Measurements from ENCODE around the gene TACR1. TPM values are rescaled to one million over a fixed set of nuclear protein-coding genes. Genes with fewer than 3 reads are reported as not detected.

The TACR1 gene
- total and polyA plus RNA-seq, 2 of the 4 experiments (the other 2 are of a cell fraction) = under 0.01 to 0.09 TPM

GRCh38 chr2:75138528-75138927 lies 60.8 kb downstream of the TACR1 start:
- Histone ChIP-seq H3K56ac (ENCODE audit: extremely low read depth, insufficient read depth, low read length) (no peak overlapping the region), H2BK5ac (ENCODE audit: low read depth, low read length, poor library complexity, severe bottlenecking) (no peak overlapping the region), H3K9me1 (ENCODE audit: insufficient read depth, low read length) (no peaks in the 10 kb centered on the region), H3K79me1 (ENCODE audit: low read depth in 1 of 2, low read length in 2 of 2) (no peaks in the 10 kb centered on the region), H2BK15ac (ENCODE audit: low read depth, low read length) (no peak overlapping the region), H2AK5ac (ENCODE audit: low read depth, low read length) (no peak overlapping the region), H3K4ac (ENCODE audit: low read depth, low read length) (no peak overlapping the region), H3K27me3 (ENCODE audit: control insufficient read depth, insufficient read depth, low read length) (peaks cover 7% of the 10 kb centered on the region), H2AFZ (replicated peaks; ENCODE audit: low read length, poor library complexity) (no peak overlapping the region), H2BK20ac (ENCODE audit: low read depth, low read length) (no peak overlapping the region), H4K5ac (ENCODE audit: low read depth, low read length) (no peak overlapping the region), H3K27ac (ENCODE audit: insufficient read depth, low read length) (no peak overlapping the region), H3K4me1 (ENCODE audit: control insufficient read depth, insufficient read depth, low read length) (peaks cover 4% of the 10 kb centered on the region; the same call in 1 of the 2 replicates), H4K91ac (ENCODE audit: insufficient read depth, low read depth, low read length) (no peak overlapping the region), H3K4me3 (ENCODE audit: insufficient read depth, low read depth, low read length) (no peak overlapping the region), H3K18ac (ENCODE audit: low read depth, low read length) (no peak overlapping the region), H3K9me3 (ENCODE audit: control insufficient read depth, insufficient read depth, low read length) (no peaks in the 10 kb centered on the region), H4K8ac (ENCODE audit: low read depth in 2 of 2, low read length in 2 of 2) (no peak overlapping the region), H2BK120ac (ENCODE audit: low read depth, low read length) (no peak overlapping the region), H3K4me2 (ENCODE audit: low read depth, low read length) (no peak overlapping the region), H3K36me3 (ENCODE audit: control insufficient read depth, insufficient read depth, low read length) (no peaks in the 10 kb centered on the region), H3K23ac (ENCODE audit: low read depth, low read length) (no peak overlapping the region), H2AK9ac (replicated peaks; ENCODE audit: low read depth, low read length, poor library complexity) (no peak overlapping the region), H3K9ac (ENCODE audit: low read depth, low read length) (no peak overlapping the region), H3K14ac (replicated peaks; ENCODE audit: low read depth, low read length) (no peak overlapping the region), H4K20me1 (ENCODE audit: insufficient read depth, low read length) (no peaks in the 10 kb centered on the region)
- no peak for TF ChIP-seq CTCF (conservative IDR thresholded peaks at IDR 0.05; ENCODE audit: low read depth, low read length)
- no peak for TF ChIP-seq RAD21 (IDR thresholded peaks at IDR 0.05; ENCODE audit: low read length)
- TF ChIP-seq MAZ (IDR thresholded peaks at IDR 0.05; ENCODE audit: borderline replicate concordance, low read depth, low read length) = no peak
- TF ChIP-seq MAFK (IDR thresholded peaks at IDR 0.05; ENCODE audit: low read depth, low read length) = no peak
- TF ChIP-seq RFX5 (IDR thresholded peaks at IDR 0.05; ENCODE audit: low read depth, low read length) = no peak
- no TSS peak for BruUV-seq (replicated peaks)
- ChIA-PET POLR2A (ENCODE audit: unreplicated experiment) (no interaction called here), CTCF (interaction anchor here (0.5 kb wide), 1 partner anchor 9 kb away, joined by 3 read pairs; no protein-coding TSS in a partner anchor)
- DNase-seq (no peak), ATAC-seq (ENCODE audit: low read depth) (no peak)
- no CpG with 5 or more reads among the region's 1 CpG for WGBS, 2 experiments (ENCODE audit: extremely low coverage in 2 of 2, insufficient read length in 1 of 2)
- dilution Hi-C loops (cut with HindIII; ENCODE audit: low sequenced_read_pairs, unreplicated experiment) = no loop called here
- in situ Hi-C loops (cut with MboI; ENCODE audit: low sequenced_read_pairs) = no loop called here
- intact Hi-C loops (cut with micrococcal nuclease) = no loop called here
